WTC11 (cell line): ENCODE results near the gene UTP4.
"Not testable (repeated sequence)": the region's sequence is repeated elsewhere in the genome, so short reads cannot be mapped to it uniquely, and the experiment has no call there.

ENCODE experiments used
- CREB1 ChIP-seq: sonication (generic); formaldehyde crosslinking; IDR thresholded peaks from 2 replicates; pipeline ENCODE4 v1.8.0; 2023; ENCODE audit warnings: mild to moderate bottlenecking, missing genetic modification reagents
- NFYB ChIP-seq: sonication (generic); formaldehyde crosslinking; conservative IDR thresholded peaks from 2 replicates; pipeline ENCODE4 v1.8.0; 2022; ENCODE audit warnings: low read depth, missing genetic modification reagents
- SP1 ChIP-seq: sonication (generic); formaldehyde crosslinking; conservative IDR thresholded peaks from 2 replicates; pipeline ENCODE4 v1.8.1; 2022; ENCODE audit warnings: missing genetic modification reagents
- ZBTB21 ChIP-seq: sonication (generic); formaldehyde crosslinking; IDR thresholded peaks from 2 replicates; pipeline ENCODE4 v1.8.1; 2023; ENCODE audit warnings: mild to moderate bottlenecking, missing genetic modification reagents, borderline replicate concordance
- TF ChIP-seq, protein P1 (sequence below): fragments of 200-600 bp; IDR thresholded peaks from 2 replicates; pipeline ENCODE4 v1.8.0; 2022; ENCODE audit warnings: antibody characterized with exemption

DNA sequence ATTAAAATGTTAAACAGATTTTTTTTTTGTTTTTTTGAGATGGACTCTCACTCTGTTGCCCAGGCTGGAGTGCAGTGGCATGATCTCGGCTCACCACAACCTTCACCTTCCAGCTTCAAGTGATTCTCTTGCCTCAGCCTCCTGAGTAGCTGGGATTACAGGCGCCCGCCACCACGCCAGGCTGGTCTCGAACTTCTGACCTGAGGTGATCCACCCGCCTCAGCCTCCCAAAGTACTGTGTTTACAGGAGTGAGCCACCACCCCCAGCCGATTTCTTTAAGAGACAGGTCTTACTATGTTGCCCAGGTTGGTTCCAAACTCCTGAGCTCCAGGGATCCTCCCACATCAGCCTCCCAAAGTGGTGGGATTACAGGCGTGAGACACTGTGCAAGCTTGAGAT is 8.0 kb upstream of the UTP4 start:
- TF ChIP-seq, protein P1, sequence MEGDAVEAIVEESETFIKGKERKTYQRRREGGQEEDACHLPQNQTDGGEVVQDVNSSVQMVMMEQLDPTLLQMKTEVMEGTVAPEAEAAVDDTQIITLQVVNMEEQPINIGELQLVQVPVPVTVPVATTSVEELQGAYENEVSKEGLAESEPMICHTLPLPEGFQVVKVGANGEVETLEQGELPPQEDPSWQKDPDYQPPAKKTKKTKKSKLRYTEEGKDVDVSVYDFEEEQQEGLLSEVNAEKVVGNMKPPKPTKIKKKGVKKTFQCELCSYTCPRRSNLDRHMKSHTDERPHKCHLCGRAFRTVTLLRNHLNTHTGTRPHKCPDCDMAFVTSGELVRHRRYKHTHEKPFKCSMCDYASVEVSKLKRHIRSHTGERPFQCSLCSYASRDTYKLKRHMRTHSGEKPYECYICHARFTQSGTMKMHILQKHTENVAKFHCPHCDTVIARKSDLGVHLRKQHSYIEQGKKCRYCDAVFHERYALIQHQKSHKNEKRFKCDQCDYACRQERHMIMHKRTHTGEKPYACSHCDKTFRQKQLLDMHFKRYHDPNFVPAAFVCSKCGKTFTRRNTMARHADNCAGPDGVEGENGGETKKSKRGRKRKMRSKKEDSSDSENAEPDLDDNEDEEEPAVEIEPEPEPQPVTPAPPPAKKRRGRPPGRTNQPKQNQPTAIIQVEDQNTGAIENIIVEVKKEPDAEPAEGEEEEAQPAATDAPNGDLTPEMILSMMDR: not testable (repeated sequence)
- TF ChIP-seq ZBTB21 (CRISPR knock-in tag); SP1 (CRISPR knock-in tag); CREB1 (CRISPR knock-in tag); NFYB: not testable (repeated sequence)
